ENCODE measurements around the gene CDK5RAP1.

Gene CDK5RAP1

DNA sequence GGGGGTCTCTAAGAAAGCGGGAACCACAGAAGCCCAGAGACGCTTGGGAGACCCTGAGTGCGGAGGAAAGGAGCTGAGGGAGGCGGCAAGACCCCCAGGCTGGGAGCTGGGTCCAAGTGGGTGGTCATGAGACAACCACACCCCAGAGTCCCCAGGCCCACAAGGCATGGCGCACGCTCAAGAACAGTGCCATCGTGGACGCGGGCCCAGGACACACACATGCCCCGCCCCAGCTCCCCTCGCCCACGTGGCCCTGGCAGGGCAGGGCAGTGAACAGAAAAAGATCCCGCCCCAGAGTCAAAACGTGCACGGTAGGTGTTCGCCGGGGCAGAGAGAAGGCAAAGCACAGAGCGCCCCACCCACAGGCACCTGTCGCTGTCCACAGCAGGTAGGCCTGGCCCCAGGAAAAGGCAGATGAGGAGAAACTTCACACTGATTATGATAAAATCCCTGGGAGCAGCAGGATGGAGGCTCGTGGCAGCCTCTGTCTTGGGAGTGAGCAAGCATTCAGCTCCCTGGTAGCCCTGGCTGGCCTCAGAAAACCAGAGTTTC is 68.3 kb downstream of the CDK5RAP1 start:
- DNase-seq = no peak

DNA sequence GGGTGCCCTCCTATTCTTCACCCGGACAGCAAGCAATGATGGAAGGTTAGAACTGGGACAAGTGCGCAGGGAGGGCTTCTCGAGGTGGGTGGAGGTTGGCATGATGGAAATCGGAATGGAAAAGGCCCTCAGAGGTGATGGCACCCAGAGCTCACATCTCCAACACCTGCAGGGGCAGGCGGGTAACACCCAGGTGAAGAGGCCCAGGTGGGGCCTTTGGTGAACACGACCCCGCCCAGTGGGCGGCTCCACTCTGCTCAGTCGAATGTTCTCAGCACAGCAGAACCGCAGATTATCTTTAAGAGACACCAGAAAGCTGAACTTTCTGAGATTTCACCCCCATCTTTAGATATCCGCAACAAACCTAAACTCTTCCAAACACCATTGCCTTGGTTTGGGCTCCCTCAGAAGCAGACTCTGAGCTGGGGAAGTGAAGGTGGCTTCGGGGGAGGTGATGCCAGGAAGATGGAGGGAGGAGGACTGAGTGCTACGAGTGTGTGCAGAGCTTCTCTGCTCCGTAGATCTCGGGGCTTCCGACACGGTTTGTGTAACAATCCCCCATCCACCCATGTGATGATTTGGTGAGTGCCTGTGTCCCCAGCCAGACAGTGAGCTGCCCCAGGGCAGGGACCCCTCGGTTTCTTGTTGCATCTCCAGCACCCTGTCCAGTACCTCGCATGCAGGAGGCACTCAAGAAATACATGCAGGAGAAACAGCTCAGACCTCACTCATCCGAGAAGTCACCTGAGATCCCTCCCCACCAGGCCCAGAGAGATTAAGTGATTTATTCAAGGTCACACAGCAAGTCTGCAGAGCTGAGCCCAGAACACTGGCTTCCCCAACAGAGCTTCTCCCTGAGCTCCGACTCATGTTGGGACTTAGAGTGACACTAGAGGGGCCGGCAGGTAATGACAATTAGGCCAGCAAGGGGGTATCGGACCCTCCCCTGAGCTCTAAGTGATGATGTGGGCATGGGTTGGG is 72.9 kb downstream of the CDK5RAP1 start:
- no peak for DNase-seq

GRCh38 chr20:33325350-33325749 is 76.0 kb downstream of the CDK5RAP1 start:
- DNase-seq = no peak

GRCh38 chr20:33323236-33323635 is 78.1 kb downstream of the CDK5RAP1 start:
- no peak for DNase-seq

GRCh38 chr20:33322456-33322855 is 78.9 kb downstream of the CDK5RAP1 start:
- DNase-seq = no peak

GRCh38 chr20:33320006-33320405 is 81.3 kb downstream of the CDK5RAP1 start:
- no peak for DNase-seq

DNA sequence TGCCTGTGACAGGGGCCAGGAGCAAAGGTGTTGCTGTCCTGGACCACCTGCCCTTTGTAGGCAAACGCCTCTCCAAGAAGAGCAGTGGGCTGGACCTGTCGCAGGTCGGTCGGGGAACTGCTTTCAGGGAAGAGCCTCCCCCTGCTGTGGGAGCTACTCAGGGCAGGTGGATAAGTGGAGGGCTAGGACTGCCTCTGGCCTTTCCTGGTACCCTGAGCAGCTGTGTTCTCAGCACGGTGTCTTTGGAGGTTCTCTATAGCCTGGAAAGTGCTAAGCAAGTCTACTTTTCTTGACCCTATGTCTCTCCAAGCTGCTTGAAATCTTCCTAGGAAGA is 83.3 kb downstream of the CDK5RAP1 start:
- DNase-seq = no peak

GRCh38 chr20:33317424-33318095 is 83.8 kb downstream of the CDK5RAP1 start:
- DNase-seq = no peak

GRCh38 chr20:33316958-33317357 is 84.4 kb downstream of the CDK5RAP1 start:
- no peak for DNase-seq

DNA sequence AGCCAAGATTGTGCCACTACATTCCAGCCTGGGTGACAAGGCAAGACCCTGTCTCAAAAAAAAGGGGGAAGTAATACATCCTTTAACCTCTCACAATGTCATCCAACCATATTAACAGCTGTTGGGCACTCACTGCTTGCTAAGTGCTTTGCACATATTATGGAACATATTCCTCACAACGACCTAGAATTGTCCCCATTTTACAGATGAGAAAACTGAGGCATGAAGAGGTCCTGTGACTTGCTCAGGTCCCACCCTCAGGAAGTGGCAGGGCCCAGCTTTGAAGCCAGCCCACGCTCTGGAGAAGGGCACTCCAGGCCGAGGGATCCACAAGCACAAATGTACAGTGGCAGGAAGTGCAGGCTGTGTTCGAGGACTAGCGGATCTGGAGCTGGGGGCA is 85.0 kb downstream of the CDK5RAP1 start:
- no peak for DNase-seq

- DNase-seq = no peak
These were observed 87.5 kb downstream of the CDK5RAP1 start for GRCh38 chr20:33313686-33314314.

DNA sequence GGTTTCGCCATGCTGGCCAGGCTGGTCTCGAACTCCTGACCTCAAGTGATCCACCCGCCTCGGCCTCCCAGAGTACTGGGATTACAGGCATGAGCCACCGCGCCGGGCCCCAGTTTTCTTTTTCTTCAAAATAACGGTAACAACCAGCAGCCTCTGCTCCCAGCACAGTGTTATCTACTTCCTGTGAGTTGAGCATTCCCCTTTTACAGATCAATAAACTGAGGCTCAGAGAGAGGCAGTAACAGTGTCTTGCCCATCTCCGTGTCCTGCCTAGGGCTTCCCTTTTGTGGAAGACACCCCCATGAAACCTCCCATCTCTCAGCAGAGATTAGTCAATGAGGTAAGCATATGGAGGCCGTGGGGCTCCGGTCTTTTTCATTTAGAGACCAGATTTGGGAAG is 88.7 kb downstream of the CDK5RAP1 start:
- no peak for DNase-seq

- DNase-seq = no peak
These were observed 89.3 kb downstream of the CDK5RAP1 start for GRCh38 chr20:33311996-33312395.

- DNase-seq = no peak
These were observed 90.3 kb downstream of the CDK5RAP1 start for GRCh38 chr20:33311011-33311410.

DNA sequence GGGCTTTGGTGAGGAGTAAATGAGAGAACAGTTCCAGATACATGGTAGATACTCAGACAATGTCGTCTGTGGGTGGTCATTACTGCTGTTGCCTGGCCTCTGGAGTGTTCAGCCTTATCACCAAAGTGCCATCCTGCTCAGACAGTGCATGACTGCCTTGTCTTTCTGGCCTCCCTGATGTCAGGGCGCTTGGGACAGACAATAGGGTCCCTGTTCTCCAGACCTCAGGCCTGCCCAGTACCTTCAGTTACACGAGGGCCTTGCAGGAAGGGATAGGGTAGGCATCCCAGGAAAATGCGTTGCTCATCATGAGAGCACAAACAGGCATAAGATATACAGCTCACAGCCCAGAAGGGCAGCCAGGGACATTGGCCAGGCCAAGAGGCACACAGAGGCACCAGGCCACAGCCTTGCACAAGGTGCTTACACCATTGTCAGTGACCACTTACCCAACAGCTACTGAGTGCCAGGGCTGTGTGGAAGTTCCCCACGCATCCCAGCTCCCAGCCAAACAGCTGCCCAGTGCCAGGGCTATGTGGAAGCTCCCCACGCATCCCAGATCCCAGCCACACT is 90.9 kb downstream of the CDK5RAP1 start:
- no peak for DNase-seq

DNA sequence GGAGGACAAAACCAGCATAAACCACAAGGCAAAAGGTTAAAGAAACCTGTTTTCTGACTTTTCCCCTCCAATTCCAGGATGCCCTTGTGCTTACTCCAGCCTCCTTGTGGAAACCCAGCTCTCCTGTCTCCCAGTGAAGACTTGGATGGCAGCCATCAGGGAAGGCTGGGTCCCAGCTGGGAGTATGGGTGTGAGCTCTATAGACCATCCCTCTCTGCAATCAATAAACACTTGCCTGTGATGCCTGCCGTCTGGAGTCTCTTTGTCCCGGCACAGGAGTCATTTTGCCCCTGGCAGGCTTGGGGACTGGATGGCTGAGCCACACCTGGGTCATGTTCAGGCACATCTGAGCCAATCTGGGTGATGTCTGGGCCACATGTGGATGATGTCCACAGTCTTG is 91.7 kb downstream of the CDK5RAP1 start:
- no peak for DNase-seq

All from T-helper 2 cell (primary cell).